ENCODE data around the gene KLK10.
"Not testable (repeated sequence)": the region's sequence is repeated elsewhere in the genome, so short reads cannot be mapped to it uniquely, and the experiment has no call there.

KLK10 gene

GRCh38 chr19:51000981-51001380 lies 18.5 kb downstream of the KLK10 start:
- DNase-seq, result no peak

- no peak for DNase-seq
These were observed 19.1 kb downstream of the KLK10 start for GRCh38 chr19:51000426-51000825.

GRCh38 chr19:50998686-50999085 lies 20.8 kb downstream of the KLK10 start:
- DNase-seq, result no peak

GRCh38 chr19:50998061-50998460 lies 21.4 kb downstream of the KLK10 start:
- no peak for DNase-seq

- DNase-seq, result no peak
These were observed 25.4 kb downstream of the KLK10 start for GRCh38 chr19:50994129-50994528.

DNA sequence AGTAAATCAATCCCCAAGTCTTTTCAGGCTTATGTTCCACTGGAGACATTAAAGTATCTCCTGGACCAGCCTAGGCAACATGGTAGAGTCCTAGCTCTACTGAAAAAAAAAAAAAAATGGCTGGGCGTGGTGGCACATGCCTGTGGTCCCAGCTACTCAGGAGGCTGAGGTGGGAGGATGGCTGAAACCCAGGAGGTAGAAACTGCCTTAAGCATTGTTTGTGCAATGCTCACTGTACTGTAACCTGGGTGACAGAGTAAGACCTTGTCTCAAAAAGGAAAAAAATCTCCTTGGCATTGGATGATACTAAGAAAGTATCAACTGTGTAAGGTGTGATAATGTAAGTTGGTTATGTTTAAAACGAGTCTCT lies 26.9 kb downstream of the KLK10 start:
- no peak for DNase-seq

DNA sequence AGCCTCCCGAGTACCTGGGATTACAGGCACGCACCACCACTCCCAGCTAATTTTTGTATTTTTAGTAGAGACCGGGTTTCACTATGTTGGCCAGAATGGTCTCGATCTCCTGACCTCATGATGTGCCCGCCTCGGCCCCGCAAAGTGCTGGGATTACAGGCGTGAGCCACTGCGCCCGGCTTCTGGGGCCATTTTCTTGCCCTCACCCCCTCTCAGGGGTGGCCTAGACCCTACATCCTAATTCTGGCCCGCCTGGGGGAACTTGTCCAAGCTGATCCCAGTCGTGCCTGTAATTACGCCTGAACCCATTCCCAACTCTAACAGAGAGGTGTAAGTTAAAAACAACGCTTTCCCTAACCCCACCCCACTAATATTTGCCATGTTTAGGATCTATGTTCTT lies 35.1 kb downstream of the KLK10 start:
- not testable (repeated sequence) for DNase-seq

DNA sequence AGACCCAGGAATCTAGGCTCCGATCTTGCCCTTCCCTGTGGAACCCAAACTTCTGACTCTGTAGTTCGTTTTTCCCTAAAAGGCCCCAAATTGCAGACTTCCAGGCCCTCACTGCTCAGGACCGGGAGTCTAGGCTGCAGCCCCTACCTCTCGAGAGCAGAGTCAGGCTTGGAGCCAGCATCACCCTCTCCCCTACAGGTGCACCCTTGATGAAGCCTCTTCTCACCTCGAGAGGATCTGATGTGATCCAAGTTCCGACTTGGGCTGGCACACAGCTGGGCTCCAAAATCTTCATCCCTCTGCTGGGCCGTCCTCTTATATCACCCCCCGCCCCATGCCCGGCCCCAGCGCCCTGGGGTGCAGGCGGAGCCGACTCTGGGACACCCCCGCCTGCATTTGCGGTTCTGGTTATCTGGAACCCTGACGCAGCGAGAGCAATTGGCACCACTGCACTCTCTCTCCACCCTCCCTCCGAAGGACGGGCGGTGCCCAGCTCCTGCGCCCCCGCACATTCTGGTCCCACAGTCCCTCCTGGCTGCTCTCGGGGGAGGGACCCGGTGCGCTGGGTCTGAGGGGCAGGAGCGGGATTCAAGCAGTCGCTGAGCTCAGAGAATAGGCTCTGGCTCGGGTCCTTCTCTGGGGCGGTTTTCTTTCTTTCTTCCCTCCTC lies 35.8 kb downstream of the KLK10 start, which contains the start of gene KLK7:
Gene KLK7 (minus strand): TSS at position 293 of the 668 bp plus-strand sequence. CDS start 1,518 bp downstream, outside the sequence.
- DNase-seq, result no peak

DNA sequence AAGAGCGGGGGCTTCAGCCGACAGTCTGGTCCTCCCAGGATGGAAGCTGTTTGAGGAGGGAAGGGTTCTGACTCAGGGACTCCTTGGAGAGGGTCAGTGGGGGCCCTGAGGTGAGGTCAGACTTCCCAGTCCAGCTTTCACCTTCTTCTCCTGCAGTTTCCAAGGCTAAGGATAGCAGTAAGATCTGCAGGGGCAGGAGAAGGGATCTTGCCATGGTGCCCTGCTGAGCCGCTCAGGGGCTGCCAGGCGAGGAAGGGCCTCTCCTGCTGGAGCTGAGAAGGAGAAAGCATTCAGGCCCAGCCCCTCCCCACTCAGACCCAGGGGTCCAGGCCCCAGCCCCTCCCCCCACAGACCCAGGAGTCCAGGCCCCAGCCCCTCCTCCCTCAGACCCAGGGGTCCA lies 37.3 kb downstream of the KLK10 start:
- DNase-seq, result no peak

GRCh38 chr19:50981587-50982146 lies 37.8 kb downstream of the KLK10 start:
- DNase-seq, result no peak

- DNase-seq, result no peak
These were observed 39.3 kb downstream of the KLK10 start for GRCh38 chr19:50980208-50980607.

- no peak for DNase-seq
These were observed 39.8 kb downstream of the KLK10 start for GRCh38 chr19:50979758-50980157.

GRCh38 chr19:50978772-50979390 lies 40.6 kb downstream of the KLK10 start:
- no peak for DNase-seq

- DNase-seq, result no peak
These were observed 41.9 kb downstream of the KLK10 start for GRCh38 chr19:50977626-50978025.

GRCh38 chr19:50975766-50976165 lies 43.7 kb downstream of the KLK10 start:
- DNase-seq, result no peak

DNA sequence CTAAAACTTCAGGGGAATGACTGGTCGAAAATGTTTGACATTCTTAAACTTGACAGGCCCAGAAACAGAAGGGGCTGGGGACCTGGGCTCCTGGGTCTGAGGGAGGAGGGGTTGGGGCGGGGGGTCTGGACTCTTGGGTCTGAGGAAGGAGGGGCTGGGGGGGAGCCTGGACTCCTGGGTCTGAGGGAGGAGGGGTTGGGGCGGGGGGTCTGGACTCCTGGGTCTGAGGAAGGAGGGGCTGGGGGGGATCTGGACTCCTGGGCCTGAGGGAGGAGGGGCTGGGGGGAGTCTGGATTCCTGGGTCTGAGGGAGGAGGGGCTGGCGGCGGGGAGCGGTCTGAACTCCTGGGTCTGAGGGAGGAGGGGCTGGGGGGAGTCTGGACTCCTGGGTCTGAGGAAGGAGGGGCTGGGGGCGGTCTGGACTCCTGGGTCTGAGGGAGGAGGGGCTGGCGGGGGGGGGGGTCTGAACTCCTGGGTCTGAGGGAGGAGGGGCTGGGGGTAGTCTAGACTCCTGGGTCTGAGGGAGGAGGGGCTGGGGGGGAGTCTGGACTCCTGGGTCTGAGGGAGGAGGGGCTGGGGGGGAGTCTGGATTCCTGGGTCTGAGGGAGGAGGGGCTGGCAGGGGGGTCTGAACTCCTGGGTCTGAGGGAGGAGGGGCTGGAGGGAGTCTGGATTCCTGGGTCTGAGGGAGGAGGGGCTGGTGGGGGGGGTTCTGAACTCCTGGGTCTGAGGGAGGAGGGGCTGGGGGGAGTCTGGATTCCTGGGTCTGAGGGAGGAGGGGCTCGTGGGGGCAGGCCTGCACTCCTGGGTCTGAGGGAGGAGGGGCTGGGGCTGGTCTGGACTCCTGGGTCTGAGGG lies 44.6 kb downstream of the KLK10 start:
- no peak for DNase-seq

- no peak for DNase-seq
These were observed 46.6 kb downstream of the KLK10 start for GRCh38 chr19:50972795-50973376.

DNA sequence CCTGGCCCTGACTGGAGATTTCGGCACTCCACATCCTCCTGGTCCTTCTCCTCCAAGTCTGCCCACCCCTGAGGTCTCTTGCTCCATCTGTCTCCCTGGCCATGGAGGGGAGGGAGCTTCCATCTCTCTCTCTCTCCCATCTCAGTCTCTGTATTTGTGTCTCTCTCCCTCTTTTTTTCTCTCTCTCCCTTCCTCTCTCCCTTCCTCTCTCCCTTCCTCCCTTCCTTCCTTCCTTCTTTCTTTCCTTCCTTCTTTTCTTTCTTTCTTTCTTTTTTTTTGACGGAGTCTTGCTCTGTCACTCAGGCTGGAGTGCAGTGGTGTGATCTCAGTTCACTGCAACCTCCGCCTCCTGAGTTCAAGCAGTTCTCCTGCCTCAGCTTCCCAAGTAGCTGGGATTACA lies 49.7 kb downstream of the KLK10 start:
- DNase-seq, result not testable (repeated sequence)

DNA sequence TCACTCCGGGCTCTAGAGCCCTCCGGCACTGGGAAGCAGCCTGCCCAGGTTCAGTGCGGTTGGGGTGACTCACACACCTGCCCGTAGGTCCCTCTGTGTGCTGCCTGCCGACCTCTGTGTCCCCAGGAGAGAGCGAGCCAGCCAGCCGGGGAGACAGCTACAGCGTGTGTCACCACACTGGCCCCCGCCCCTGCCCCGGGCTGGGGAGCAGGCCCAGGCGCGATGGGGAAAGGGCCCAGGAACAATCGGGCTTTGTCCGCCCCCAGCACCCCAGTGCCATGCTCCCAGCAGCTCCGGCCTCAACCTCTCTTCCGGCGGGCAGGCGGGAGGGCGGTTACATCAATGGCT lies 50.1 kb downstream of the KLK10 start, which contains the start of gene KLK6:
Gene KLK6 (minus strand): TSS at position 179 of the 348 bp plus-strand sequence. CDS start 1,487 bp downstream, outside the sequence.
- DNase-seq, result no peak

DNA sequence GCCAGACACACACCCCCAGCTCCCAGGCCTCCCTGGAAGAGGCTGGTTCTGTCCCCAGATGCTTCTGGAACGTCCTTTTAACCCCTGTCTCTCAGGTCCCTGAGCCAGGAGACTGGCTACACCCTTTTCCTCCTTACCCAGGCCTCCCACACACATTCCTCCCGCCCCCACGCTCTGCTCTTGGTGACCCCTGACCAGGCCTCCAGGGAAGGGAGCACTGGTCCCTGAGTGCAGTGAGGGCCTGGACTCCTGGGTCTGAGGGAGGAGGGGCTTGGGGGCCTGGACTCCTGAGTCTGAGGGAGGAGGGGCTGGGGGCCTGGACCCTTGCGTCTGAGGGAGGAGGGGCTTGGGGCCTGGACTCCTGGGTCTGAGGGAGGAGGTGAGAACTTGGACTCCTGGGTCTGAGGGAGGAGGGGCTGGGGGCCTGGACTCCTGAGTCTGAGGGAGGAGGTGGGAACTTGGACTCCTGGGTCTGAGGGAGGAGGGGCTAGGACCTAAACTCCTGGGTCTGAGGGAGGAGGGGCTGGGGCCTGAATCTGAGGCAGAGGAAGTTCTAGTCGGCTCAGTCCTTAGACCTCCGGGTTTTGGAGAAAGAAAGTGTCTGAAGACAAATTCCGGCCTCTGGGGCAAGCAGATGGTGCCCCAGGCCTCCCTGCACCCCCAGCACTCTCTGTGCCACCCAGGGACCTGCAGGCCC lies 50.6 kb downstream of the KLK10 start:
- DNase-seq, result no peak

DNA sequence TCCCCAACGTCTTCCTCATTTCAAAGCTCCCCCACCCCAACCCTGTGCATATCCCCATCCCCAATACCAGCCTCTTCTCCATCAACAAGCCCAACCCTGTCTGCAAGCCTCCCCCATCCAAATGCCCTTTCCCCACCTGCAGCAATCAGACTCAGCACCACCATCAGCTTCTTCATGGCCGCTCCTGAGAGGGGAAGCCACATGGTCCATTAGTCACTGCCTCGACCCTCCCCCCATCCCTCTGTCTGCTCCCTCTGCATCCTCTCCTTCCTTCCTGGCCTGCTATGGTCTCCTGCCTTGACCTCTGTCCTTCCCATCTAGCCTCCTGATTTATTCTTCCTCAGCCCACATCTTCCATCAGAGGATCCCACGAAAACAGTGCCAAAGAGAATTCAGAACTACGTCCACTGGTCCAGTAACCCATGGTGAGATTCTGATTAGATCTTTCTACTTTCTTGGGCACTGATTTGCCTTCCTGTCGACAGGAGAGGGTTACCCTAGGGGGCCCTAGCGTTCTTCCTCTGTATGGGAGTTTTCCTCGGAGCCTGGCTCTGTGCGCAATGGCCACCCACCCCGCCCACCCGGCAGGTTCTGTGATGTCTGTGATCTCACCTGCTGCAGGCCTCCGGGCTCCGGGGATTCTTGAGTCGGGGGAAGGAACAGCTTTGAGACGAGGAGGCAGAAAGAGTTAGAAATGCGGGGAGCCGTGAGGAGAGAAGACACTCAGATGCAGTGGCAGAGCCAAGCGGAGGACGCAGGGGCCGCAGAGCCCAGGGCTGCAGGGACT lies 51.4 kb downstream of the KLK10 start:
- no peak for DNase-seq

GRCh38 chr19:50964266-50964665 lies 55.2 kb downstream of the KLK10 start:
- DNase-seq, result no peak
